Measurements from ENCODE around the gene ASB16.

DNA sequence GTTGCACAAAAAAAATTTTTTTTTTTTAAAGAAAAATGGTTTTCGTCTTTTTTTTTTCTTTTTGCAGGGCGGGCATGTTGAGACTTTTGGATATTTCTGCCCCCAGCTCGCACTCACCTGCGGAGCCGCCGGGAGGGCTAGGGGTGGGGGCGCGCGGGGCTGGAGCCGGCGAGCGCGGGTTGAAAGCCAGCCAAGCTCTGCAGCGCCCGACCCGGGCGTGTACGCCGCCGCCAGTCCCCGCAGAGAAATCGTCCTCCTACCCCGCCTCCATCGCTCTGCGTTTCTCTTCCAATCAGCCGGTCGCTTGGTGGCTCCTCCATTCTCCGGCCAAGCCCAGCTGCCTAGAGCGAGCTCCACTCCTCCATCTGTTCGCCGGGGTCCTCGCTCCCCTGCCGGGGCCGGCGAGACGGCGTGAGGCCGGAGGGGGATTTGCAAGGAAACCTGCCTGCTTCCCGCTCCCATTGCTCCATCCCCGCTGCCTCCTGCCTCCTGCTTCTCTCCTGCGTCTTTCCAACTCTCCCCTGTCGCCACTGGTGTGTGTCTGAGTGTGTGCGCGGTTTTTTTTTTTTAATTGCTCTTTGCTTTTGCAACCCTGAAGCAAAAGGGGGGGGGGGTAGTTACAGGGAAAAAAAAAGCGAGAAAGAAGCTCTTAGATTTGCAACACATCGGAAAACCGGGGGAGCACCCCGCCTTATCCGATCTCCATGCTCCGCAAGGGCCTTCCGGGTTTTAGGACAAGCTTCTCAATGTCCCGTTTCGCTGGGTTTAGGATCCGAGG lies 50.8 kb downstream of the ASB16 start:
- TF ChIP-seq, protein P1, sequence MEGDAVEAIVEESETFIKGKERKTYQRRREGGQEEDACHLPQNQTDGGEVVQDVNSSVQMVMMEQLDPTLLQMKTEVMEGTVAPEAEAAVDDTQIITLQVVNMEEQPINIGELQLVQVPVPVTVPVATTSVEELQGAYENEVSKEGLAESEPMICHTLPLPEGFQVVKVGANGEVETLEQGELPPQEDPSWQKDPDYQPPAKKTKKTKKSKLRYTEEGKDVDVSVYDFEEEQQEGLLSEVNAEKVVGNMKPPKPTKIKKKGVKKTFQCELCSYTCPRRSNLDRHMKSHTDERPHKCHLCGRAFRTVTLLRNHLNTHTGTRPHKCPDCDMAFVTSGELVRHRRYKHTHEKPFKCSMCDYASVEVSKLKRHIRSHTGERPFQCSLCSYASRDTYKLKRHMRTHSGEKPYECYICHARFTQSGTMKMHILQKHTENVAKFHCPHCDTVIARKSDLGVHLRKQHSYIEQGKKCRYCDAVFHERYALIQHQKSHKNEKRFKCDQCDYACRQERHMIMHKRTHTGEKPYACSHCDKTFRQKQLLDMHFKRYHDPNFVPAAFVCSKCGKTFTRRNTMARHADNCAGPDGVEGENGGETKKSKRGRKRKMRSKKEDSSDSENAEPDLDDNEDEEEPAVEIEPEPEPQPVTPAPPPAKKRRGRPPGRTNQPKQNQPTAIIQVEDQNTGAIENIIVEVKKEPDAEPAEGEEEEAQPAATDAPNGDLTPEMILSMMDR (IDR thresholded peaks at IDR 0.05; ENCODE audit: low read depth, low read length, missing input control), result no peak
- TF ChIP-seq, protein P2, sequence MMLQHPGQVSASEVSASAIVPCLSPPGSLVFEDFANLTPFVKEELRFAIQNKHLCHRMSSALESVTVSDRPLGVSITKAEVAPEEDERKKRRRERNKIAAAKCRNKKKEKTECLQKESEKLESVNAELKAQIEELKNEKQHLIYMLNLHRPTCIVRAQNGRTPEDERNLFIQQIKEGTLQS (IDR thresholded peaks at IDR 0.05), result no peak
- TF ChIP-seq, protein P3, sequence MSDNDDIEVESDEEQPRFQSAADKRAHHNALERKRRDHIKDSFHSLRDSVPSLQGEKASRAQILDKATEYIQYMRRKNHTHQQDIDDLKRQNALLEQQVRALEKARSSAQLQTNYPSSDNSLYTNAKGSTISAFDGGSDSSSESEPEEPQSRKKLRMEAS (IDR thresholded peaks at IDR 0.05), result no peak
- TF ChIP-seq TAF1 (conservative IDR thresholded peaks at IDR 0.05) (no peak), JUND (IDR thresholded peaks at IDR 0.05) (no peak), RAD21 (IDR thresholded peaks at IDR 0.05) (no peak)

Measured in liver (tissue), 3 donors.